Heart left ventricle (tissue), 16 donors: ENCODE results near the gene ISG15. TPM values are rescaled to one million over a fixed set of nuclear protein-coding genes. Genes with fewer than 3 reads are reported as not detected.

Source experiments
- ATAC-seq, 4 donors: fragments of 200-7000 bp; cut with Tn5 transposase; one replicate each; pipeline ENCODE4 v1.9.1; 2020 to 2022; ENCODE audit warnings: moderate library complexity in 4 of 4, mild to moderate bottlenecking in 3 of 4, moderate number of reproducible peaks in 1 of 4
- DNase-seq, 5 donors: peaks; one replicate each; pipeline ENCODE4 v3.0.0-alpha.2; 2020
- H3K27ac ChIP-seq, 12 donors: fragments of 200-600 bp; sonication (generic) in 4 of 12; one replicate each; pipeline versions ENCODE4 v1.5.0 to v1.8.0; 2016 to 2022; ENCODE audit warnings: mild to moderate bottlenecking in 2 of 12
- H3K27me3 ChIP-seq, 9 donors: fragments of 200-600 bp; sonication (generic) in 2 of 9; one replicate each; pipeline versions ENCODE4 v1.5.1 to v1.8.0; 2016 to 2022; ENCODE audit warnings: mild to moderate bottlenecking in 3 of 9
- H3K36me3 ChIP-seq, 9 donors: fragments of 200-600 bp; sonication (generic) in 2 of 9; one replicate each; pipeline versions ENCODE4 v1.5.0 to v1.8.0; 2018 to 2022; ENCODE audit warnings: mild to moderate bottlenecking in 2 of 9
- H3K4me1 ChIP-seq, 12 donors: fragments of 200-600 bp; sonication (generic) in 4 of 12; one replicate each; pipeline versions ENCODE4 v1.5.0 to v1.8.0; 2016 to 2022; ENCODE audit warnings: mild to moderate bottlenecking in 3 of 12
- H3K4me3 ChIP-seq, 12 donors: fragments of 200-600 bp; sonication (generic) in 4 of 12; one replicate each; pipeline versions ENCODE4 v1.5.0 to v1.8.0; 2017 to 2022; ENCODE audit warnings: mild to moderate bottlenecking in 9 of 12, moderate library complexity in 4 of 12
- H3K9me3 ChIP-seq, 12 donors: fragments of 200-600 bp; sonication (generic) in 4 of 12; one replicate each; pipeline versions ENCODE4 v1.5.0 to v1.8.0; 2016 to 2022; ENCODE audit warnings: mild to moderate bottlenecking in 1 of 12
- CTCF ChIP-seq, 12 donors: fragments of 200-600 bp; sonication (generic) in 4 of 12; IDR thresholded peaks; one replicate each; pipeline versions ENCODE4 v1.5.0 to v1.8.0; 2018 to 2022; ENCODE audit warnings: antibody characterized with exemption in 12 of 12, mild to moderate bottlenecking in 5 of 12
- POLR2A ChIP-seq, 2 donors: fragments of 450-650 bp; IDR thresholded peaks; one replicate each; pipeline ENCODE4 v1.6.1; 2017; ENCODE audit warnings: antibody characterized with exemption in 2 of 2, mild to moderate bottlenecking in 2 of 2, moderate library complexity in 2 of 2
- WGBS, 4 donors: extraction: QIAGEN DNeasy Blood & Tissue Kit in 2 of 4; methylation state at CpG; one replicate each; pipeline versions ENCODE4 v1.1.5 to v1.1.7; 2013 to 2018; 5-methylcytosine and 5-hydroxymethylcytosine counted together
- intact Hi-C, 10 donors: fragments of 100-400 bp; cut with DNase I; formaldehyde crosslinking; loops; one replicate each; pipeline versions ENCODE4 v1.11.1 to v1.14.2; 2022
- long read RNA-seq, 3 donors: library from polyadenylated mRNA; unstranded; transcript quantifications; one replicate each; pipeline ENCODE4 v2.0.0, GENCODE V29; 2020 to 2021
- polyA plus RNA-seq, 2 donors: library from polyadenylated mRNA; stranded (reverse); fragments of 200-250 nt; gene quantifications; one replicate each; pipeline ENCODE4 v1.2.3, GENCODE V29; 2013
- total RNA-seq, 9 donors: library from RNA; depleted of rRNA in 2 of 9; stranded (reverse); fragments of >200 nt in 2 of 9; fragmentation: NEBNext Ultra II Directional in 3 of 9; extraction: Animal tissue kit (Norgen Biotek cat#: 25700) in 3 of 9; gene quantifications; one replicate each; pipeline versions ENCODE4 v1.1.0 to v1.2.4, GENCODE V29; 2016 to 2023
- donor health status: ischemic (EF 13 %, LVEDD 7.1; RV severe dilation, severe dysfunction).
- donor health status: healthy with polysubstance abuse.
- donor health status: DM: no; HTN: yes; CAD: no.
- donor health status: DM: no; HTN: no; CAD: no.
- donor health status: ischemic (EF 25% LVEDD 6.9; RV normal size, moderate dysfunction).
- donor health status: ischemic (EF 25% LVEDD 5.7; RV mildly dilated, moderate dysfunction).
- donor health status: healthy.
- donor health status: DM: yes; HTN: yes; CAD: no.
- donor health status: ischemic (EF 35%, LVEDD 5.7; RV mildly dilated, moderate dysfunction).
- donor health status: nonischemic (EF 11% LVEDD 7.7; RV severe dilation, severe dysfunction).
- donor health status: DM: yes; HTN: yes; CAD: no.
- donor health status: PGD.
- donor health status: ischemic (EF 29% LVEDD 5.4; RV normal size, mild dysfunction).
- donor health status: nonischemic (EF 23%, LVEDD 6.1; RV moderate dilation, normal function).

ISG15 gene
- 100 to 1,000 TPM in 1 of 9 donors, 10 to 100 TPM in 8; 17.0 to 189 (median 32.8) TPM for total RNA-seq
- polyA plus RNA-seq = 10 to 100 TPM; 34.4 to 76.5 TPM
- long read RNA-seq, donor 1, transcript ISG15-201 (2 exons, 711 nt) = major isoform, 16 of 20 reads
- long read RNA-seq, donor 1, partial matches to known transcripts = 3 of 20 reads
- long read RNA-seq, donor 1, other reads (novel, unspliced or antisense) = 1 of 20 reads
- long read RNA-seq, donor 2, transcript ISG15-201 (2 exons, 711 nt) = major isoform, 11 of 14 reads
- long read RNA-seq, donor 2, partial matches to known transcripts = 0 of 14 reads
- long read RNA-seq, donor 2, other reads (novel, unspliced or antisense) = 3 of 14 reads
- long read RNA-seq, donor 3, transcript ISG15-201 (2 exons, 711 nt) = major isoform, 23 of 34 reads
- long read RNA-seq, donor 3, partial matches to known transcripts = 0 of 34 reads
- long read RNA-seq, donor 3, other reads (novel, unspliced or antisense) = 11 of 34 reads

GRCh38 chr1:1013105-1013921 is at the start of gene ISG15:
TSS of gene ISG15 (plus strand) at chr1:1013497. CDS start at chr1:1013574, 77 bp downstream.
- TF ChIP-seq CTCF (IDR thresholded peaks at IDR 0.05) (peak in 1 of 12 donors; percentile 23), POLR2A (IDR thresholded peaks at IDR 0.05) (peak; percentile 39 to 90)
- Histone ChIP-seq H3K27ac (peak within 1 kb of the TSS; percentile 29 to 97 (median 92)), H3K4me1 (peaks cover 0 to 27% (median 17%) of the 10 kb centered on the region in 12 donors), H3K9me3 (no peaks in the 10 kb centered on the region), H3K4me3 (peak within 1 kb of the TSS; percentile 43 to 92 (median 74)), H3K36me3 (no peaks in the 10 kb centered on the region), H3K27me3 (no peaks in the 10 kb centered on the region)
- intact Hi-C loops = no loop called here
- DNase-seq (peak; percentile 92 to 95 (median 93)), ATAC-seq (peak; percentile 90 to 95 (median 91))
- 2 to 5% (median 3%) methylated on average over 27 to 30 of the region's 30 CpGs for WGBS, 4 donors

- TF ChIP-seq POLR2A (IDR thresholded peaks at IDR 0.05) (no peak), CTCF (IDR thresholded peaks at IDR 0.05) (no peak)
- DNase-seq (peak in 1 of 5 donors; percentile 62), ATAC-seq (no peak)
- no peak overlapping the region for H3K4me3 ChIP-seq
- H3K27me3 ChIP-seq = peaks cover 0 to 14% (median 7%) of the 10 kb centered on the region in 9 donors
- H3K4me1 ChIP-seq = peaks cover 4 to 34% (median 17%) of the 10 kb centered on the region in 12 donors
- intact Hi-C loops = loop anchor here in 1 of 10 donors (10.0 kb wide), 1 partner anchor 59 kb away; no protein-coding TSS in a partner anchor
- WGBS, 4 donors = 93 to 96% (median 94%) methylated on average over 22 to 47 of the region's 47 CpGs
- no peaks in the 10 kb centered on the region for H3K9me3 ChIP-seq
- H3K36me3 ChIP-seq = peaks cover 0 to 12% (median 0%) of the 10 kb centered on the region in 9 donors
- no peak overlapping the region for H3K27ac ChIP-seq
Observed at GRCh38 chr1:963746-964525, 49.4 kb upstream of the ISG15 start.

- intact Hi-C loops = loop anchor here in 1 of 10 donors (10.0 kb wide), 1 partner anchor 60 kb away; no protein-coding TSS in a partner anchor
- Histone ChIP-seq H3K27ac (no peak overlapping the region), H3K27me3 (peaks cover 0 to 16% (median 7%) of the 10 kb centered on the region in 9 donors), H3K36me3 (peaks cover 0 to 12% (median 0%) of the 10 kb centered on the region in 9 donors), H3K9me3 (no peaks in the 10 kb centered on the region), H3K4me3 (no peak overlapping the region), H3K4me1 (peaks cover 4 to 29% (median 13%) of the 10 kb centered on the region in 12 donors)
- WGBS, 4 donors = 91 to 95% (median 93%) methylated on average over 36 to 40 of the region's 51 CpGs
- TF ChIP-seq CTCF (IDR thresholded peaks at IDR 0.05) = no peak
- no peak for TF ChIP-seq POLR2A (IDR thresholded peaks at IDR 0.05)
- peak in 1 of 5 donors; percentile 56 for DNase-seq
- no peak for ATAC-seq
Observed at GRCh38 chr1:964691-965525, 48.4 kb upstream of the ISG15 start.
